ENCODE data around the gene DUSP6. TPM values are rescaled to one million over a fixed set of nuclear protein-coding genes. Genes with fewer than 3 reads are reported as not detected.
A peak's percentile ranks its signal among the peaks of the same experiment; 100 is the strongest.

The DUSP6 gene
- total and polyA plus RNA-seq, 2 of the 13 experiments (the other 11 are each of a cell fraction or from before 2014, with no cell fraction given), result 40.9 to 161 TPM

DNA sequence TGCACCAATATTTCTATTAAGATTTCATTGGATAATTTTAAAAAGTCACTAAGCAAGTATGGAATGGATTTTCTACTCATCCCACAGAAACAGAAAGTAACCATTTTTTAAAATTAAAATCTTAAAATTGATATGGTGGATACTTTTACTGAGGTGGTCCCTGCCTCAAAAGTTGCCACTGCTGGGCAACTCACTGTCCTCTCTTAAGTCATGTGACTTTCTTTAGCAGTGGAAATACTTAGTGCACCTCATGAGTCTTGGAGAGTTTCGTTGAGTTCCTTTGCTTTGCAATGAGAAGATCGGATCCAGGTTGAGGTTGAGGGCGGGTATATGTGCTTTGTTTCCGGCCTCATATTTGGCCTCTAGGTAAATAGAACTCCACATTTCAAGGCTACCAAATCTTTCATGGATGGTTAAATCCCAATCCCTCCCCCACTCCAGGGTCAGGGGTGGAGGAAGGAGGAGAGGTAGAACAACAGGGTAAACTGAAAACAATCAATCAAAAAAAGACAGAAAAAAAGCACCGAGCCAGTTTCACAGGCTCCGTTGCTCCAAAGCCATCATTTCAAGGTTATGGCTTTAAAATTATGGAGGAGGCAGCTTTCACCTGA lies 39.5 kb upstream of the DUSP6 start (continued):
- TF ChIP-seq, protein P1, sequence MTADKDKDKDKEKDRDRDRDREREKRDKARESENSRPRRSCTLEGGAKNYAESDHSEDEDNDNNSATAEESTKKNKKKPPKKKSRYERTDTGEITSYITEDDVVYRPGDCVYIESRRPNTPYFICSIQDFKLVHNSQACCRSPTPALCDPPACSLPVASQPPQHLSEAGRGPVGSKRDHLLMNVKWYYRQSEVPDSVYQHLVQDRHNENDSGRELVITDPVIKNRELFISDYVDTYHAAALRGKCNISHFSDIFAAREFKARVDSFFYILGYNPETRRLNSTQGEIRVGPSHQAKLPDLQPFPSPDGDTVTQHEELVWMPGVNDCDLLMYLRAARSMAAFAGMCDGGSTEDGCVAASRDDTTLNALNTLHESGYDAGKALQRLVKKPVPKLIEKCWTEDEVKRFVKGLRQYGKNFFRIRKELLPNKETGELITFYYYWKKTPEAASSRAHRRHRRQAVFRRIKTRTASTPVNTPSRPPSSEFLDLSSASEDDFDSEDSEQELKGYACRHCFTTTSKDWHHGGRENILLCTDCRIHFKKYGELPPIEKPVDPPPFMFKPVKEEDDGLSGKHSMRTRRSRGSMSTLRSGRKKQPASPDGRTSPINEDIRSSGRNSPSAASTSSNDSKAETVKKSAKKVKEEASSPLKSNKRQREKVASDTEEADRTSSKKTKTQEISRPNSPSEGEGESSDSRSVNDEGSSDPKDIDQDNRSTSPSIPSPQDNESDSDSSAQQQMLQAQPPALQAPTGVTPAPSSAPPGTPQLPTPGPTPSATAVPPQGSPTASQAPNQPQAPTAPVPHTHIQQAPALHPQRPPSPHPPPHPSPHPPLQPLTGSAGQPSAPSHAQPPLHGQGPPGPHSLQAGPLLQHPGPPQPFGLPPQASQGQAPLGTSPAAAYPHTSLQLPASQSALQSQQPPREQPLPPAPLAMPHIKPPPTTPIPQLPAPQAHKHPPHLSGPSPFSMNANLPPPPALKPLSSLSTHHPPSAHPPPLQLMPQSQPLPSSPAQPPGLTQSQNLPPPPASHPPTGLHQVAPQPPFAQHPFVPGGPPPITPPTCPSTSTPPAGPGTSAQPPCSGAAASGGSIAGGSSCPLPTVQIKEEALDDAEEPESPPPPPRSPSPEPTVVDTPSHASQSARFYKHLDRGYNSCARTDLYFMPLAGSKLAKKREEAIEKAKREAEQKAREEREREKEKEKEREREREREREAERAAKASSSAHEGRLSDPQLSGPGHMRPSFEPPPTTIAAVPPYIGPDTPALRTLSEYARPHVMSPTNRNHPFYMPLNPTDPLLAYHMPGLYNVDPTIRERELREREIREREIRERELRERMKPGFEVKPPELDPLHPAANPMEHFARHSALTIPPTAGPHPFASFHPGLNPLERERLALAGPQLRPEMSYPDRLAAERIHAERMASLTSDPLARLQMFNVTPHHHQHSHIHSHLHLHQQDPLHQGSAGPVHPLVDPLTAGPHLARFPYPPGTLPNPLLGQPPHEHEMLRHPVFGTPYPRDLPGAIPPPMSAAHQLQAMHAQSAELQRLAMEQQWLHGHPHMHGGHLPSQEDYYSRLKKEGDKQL (CRISPR knock-in tag; IDR thresholded peaks at IDR 0.05; ENCODE audit: low read depth), result peak; percentile 78
- 0 out of 2 replicates have a peak, but pooled peaks have one; percentile 31 for TF ChIP-seq REPIN1 (CRISPR knock-in tag; IDR thresholded peaks at IDR 0.05; ENCODE audit: borderline replicate concordance, low read depth)
- no peak for TF ChIP-seq ARNT2 (CRISPR knock-in tag; IDR thresholded peaks at IDR 0.05; ENCODE audit: low read depth)
- TF ChIP-seq ZFX (CRISPR knock-in tag; IDR thresholded peaks at IDR 0.05; ENCODE audit: low read depth), result no peak
- TF ChIP-seq, protein P2, sequence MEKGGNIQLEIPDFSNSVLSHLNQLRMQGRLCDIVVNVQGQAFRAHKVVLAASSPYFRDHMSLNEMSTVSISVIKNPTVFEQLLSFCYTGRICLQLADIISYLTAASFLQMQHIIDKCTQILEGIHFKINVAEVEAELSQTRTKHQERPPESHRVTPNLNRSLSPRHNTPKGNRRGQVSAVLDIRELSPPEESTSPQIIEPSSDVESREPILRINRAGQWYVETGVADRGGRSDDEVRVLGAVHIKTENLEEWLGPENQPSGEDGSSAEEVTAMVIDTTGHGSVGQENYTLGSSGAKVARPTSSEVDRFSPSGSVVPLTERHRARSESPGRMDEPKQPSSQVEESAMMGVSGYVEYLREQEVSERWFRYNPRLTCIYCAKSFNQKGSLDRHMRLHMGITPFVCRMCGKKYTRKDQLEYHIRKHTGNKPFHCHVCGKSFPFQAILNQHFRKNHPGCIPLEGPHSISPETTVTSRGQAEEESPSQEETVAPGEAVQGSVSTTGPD (CRISPR knock-in tag; IDR thresholded peaks at IDR 0.05), result peak; percentile 70
- no peak for TF ChIP-seq ZNF207 (IDR thresholded peaks at IDR 0.05; ENCODE audit: borderline replicate concordance)
- no peak for TF ChIP-seq NPAS2 (CRISPR knock-in tag; IDR thresholded peaks at IDR 0.05; ENCODE audit: borderline replicate concordance)
- no peak for TF ChIP-seq KDM5A (IDR thresholded peaks at IDR 0.05; ENCODE audit: borderline replicate concordance, low read length)
- no peak for TF ChIP-seq ZNF549 (CRISPR knock-in tag; IDR thresholded peaks at IDR 0.05)
- TF ChIP-seq EHMT2 (IDR thresholded peaks at IDR 0.05; ENCODE audit: borderline replicate concordance, low read depth, low read length), result no peak
- TF ChIP-seq, protein P3, sequence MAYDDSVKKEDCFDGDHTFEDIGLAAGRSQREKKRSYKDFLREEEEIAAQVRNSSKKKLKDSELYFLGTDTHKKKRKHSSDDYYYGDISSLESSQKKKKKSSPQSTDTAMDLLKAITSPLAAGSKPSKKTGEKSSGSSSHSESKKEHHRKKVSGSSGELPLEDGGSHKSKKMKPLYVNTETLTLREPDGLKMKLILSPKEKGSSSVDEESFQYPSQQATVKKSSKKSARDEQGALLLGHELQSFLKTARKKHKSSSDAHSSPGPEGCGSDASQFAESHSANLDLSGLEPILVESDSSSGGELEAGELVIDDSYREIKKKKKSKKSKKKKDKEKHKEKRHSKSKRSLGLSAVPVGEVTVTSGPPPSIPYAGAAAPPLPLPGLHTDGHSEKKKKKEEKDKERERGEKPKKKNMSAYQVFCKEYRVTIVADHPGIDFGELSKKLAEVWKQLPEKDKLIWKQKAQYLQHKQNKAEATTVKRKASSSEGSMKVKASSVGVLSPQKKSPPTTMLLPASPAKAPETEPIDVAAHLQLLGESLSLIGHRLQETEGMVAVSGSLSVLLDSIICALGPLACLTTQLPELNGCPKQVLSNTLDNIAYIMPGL (CRISPR knock-in tag; IDR thresholded peaks at IDR 0.05; ENCODE audit: borderline replicate concordance in 1 of 2, low read depth in 1 of 2), result no peak
- TF ChIP-seq ZNF775 (CRISPR knock-in tag; IDR thresholded peaks at IDR 0.05; ENCODE audit: borderline replicate concordance), result no peak
- no peak for TF ChIP-seq CENPT (CRISPR knock-in tag; IDR thresholded peaks at IDR 0.05; ENCODE audit: low read depth)
- no peak for TF ChIP-seq ZFP90 (CRISPR knock-in tag; IDR thresholded peaks at IDR 0.05; ENCODE audit: borderline replicate concordance)
- peak; percentile 69 for TF ChIP-seq CREM (IDR thresholded peaks at IDR 0.05)
- no peak for TF ChIP-seq CREM (CRISPR knock-in tag; IDR thresholded peaks at IDR 0.05)
- TF ChIP-seq SCMH1 (CRISPR knock-in tag; IDR thresholded peaks at IDR 0.05; ENCODE audit: borderline replicate concordance), result no peak
- TF ChIP-seq, protein P4, sequence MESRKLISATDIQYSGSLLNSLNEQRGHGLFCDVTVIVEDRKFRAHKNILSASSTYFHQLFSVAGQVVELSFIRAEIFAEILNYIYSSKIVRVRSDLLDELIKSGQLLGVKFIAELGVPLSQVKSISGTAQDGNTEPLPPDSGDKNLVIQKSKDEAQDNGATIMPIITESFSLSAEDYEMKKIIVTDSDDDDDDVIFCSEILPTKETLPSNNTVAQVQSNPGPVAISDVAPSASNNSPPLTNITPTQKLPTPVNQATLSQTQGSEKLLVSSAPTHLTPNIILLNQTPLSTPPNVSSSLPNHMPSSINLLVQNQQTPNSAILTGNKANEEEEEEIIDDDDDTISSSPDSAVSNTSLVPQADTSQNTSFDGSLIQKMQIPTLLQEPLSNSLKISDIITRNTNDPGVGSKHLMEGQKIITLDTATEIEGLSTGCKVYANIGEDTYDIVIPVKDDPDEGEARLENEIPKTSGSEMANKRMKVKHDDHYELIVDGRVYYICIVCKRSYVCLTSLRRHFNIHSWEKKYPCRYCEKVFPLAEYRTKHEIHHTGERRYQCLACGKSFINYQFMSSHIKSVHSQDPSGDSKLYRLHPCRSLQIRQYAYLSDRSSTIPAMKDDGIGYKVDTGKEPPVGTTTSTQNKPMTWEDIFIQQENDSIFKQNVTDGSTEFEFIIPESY (CRISPR knock-in tag; IDR thresholded peaks at IDR 0.05), result no peak
- TF ChIP-seq SRF (IDR thresholded peaks at IDR 0.05; ENCODE audit: low read depth, low read length), result no peak
